ENCODE measurements around the gene STXBP6. TPM values are rescaled to one million over a fixed set of nuclear protein-coding genes. Genes with fewer than 3 reads are reported as not detected.

The STXBP6 gene
- total RNA-seq (2022; extraction: Qiagen RNA extraction) = 1.4 to 2.2 TPM (median 1.9 TPM) in 5 replicates

GRCh38 chr14:25049568-25050268 lies at the start of gene STXBP6:
Gene STXBP6 (minus strand): TSS chr14:25050147. CDS start chr14:24974818, 75,329 bp downstream.

